Activated effector memory CD4-positive, alpha-beta T cell treated with Interleukin-2 at 50 U/mL for 16 hours (primary cell): Measurements from ENCODE around the gene SLC12A7.

Experiments used
- DNase-seq: peaks from one replicate; pipeline ENCODE4 v3.0.0-alpha.2; 2020

Gene SLC12A7

DNA sequence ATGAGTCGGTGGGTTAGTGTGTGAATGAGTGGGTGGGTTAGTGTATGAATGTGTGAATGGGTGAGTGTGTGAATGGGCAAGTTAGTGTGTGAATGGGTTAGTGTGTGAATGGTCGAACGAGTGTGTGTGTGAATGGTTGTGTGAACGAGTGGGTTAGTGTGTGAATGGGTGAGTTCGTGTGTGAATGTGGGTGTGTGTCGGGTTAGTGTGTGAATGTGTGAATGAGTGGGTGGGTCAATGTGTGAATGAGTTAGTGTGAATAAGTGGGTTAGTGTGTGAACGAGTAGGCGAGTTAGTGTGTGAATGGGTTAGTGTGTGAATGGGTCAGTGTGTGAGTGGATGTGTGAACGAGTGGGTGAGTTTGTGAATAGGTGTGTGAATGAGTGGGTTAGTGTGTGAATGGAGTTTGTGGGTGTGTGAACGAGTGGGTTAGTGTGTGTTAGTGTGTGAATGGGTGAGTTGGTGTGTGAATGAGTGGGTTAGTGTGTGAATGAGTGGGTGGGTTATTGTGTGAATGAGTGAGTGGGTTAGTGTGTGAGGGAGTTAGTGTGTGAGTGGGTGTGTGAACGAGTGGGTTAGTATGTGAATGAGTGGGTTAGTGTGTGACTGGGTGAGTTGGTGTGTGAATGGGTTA lies 64.4 kb downstream of the SLC12A7 start:
- DNase-seq: no peak

- no peak for DNase-seq
Measured at GRCh38 chr5:1045960-1046560, 65.8 kb downstream of the SLC12A7 start.

DNA sequence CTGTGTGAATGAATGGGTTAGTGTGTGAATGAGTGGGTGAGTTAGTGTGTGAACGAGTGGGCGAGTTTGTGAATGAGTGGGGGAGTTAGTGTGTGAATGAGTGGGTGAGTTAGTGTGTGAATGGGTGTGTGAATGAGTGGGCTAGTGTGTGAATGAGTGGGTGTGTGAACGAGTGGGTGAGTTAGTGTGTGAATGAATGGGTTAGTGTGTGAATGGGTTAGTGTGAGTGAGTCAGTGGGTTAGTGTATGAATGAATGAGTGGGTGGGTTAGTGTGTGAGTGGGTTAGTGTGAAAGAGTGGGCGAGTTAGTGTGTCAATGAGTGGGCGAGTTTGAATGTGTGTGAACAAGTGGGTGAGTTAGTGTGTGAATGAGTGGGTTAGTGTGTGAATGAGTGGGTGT lies 67.7 kb downstream of the SLC12A7 start:
- no peak for DNase-seq

GRCh38 chr5:1043327-1043726 lies 68.5 kb downstream of the SLC12A7 start:
- no peak for DNase-seq

GRCh38 chr5:1042626-1043025 lies 69.2 kb downstream of the SLC12A7 start:
- DNase-seq: no peak

DNA sequence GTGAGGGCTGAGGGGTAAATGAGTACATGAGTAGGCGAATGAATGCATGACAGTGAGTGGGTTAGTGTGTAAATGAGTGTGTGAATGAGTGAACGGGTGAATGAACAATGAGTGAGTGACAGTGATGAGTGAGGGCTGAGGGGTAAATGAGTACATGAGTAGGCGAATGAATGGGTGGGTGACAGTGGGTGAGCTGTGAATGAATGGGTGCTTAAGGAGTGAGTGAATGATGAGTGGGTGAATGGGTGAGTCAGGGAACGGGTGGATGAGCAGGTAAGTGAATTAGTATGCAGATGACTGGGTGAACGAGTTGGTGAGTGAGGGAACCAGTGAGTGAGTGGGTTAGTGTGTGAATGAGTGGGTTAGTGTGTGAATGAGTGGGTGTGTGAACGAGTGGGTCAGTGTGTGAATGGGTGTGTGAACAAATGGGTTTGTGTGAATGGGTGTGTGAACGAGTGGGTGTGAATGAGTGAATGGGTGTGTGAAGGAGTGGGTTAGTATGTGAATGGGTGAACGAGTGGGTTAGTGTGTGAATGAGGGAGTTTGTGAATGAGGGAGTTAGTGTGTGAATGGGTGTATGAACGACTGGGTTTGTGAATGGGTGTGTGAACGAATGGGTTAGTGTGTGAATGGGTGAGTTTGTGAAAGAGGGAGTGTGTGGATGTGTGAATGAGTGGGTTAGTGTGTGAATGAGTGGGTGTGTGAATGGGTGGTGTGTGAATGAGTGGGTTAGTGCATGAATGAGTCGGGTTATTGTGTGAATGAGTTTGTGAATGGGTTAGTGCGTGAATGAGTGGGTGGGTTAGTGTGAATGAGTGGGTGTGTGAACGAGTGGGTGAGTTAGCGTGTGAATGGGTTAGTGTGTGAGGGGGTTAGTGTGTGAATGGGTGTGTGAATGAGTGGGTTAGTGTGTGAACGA lies 70.4 kb downstream of the SLC12A7 start:
- DNase-seq: no peak

- DNase-seq: no peak
Measured at GRCh38 chr5:1040571-1040970, 71.3 kb downstream of the SLC12A7 start.

- DNase-seq: no peak
Measured at GRCh38 chr5:1039706-1040260, 72.1 kb downstream of the SLC12A7 start.

- no peak for DNase-seq
Measured at GRCh38 chr5:1039210-1039548, 72.7 kb downstream of the SLC12A7 start.

DNA sequence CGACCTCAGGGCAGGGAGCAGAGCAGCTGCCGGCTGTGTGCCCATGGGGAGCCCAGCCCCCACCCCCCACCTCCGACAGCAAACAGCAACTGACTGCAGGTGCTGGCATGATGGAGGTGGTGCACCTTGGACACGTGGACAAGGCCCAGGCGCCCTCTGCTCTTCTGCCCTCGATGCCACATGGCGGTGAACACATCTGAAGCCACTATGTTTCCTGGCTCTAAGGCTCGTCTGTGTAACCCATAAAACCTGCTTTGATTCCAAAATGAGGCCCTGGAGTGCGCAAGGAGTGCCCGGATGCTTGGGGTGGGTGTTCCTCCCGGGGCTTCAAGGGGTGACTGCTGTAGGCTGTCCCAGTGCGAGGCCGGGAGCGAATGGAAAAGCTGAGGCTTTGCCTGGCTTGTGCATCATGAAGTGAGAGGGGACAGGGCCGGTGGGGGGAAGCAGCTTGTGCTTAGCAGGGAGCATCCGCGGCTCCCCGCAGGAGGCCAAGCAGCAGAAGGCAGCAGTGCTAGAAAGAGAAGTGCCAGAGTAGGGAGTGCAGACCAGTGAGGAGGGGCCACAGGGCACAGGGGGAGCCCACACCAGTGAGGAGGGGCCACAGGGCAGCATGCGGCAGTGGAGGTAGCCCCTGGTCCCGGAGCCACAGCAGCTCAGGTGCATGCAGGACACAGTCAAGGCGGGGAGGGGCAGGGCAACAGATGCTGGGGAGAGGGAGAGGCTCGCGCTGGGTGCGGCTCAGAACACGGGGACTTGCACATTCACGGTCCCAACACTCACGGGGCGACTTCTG lies 73.2 kb downstream of the SLC12A7 start:
- DNase-seq: no peak

DNA sequence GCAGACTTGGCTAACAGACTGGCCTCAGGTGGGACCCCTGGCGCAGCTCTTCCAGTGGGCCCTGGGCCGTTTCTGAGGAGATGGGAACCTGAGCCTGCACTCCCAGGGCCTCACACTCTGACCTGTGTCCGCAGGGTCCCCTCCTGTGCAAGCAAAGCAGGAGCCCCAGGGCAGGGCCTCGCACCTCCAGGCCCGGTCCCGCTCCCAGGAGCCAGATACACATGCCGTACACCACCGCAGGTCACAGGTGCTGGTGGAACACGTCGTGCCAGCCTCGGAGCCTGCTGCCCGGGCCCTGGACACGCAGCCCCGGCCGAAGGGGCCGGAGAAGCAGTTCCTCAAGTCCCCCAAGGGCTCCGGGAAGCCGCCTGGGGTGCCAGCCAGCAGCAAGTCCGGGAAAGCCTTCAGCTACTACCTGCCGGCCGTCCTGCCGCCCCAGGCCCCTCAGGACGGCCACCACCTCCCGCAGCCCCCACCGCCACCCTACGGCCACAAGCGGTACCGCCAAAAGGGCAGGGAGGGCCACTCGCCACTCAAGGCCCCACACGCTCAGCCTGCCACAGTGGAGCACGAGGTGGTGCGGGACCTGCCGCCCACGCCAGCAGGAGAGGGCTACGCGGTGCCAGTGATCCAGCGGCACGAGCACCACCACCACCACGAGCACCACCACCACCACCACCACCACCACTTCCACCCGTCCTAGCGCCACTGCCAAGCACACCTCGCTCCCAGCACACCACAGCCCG lies 74.0 kb downstream of the SLC12A7 start:
- no peak for DNase-seq

- DNase-seq: no peak
Measured at GRCh38 chr5:1037123-1037670, 74.7 kb downstream of the SLC12A7 start.

GRCh38 chr5:1036504-1037122 lies 75.2 kb downstream of the SLC12A7 start:
- DNase-seq: no peak

- no peak for DNase-seq
Measured at GRCh38 chr5:1035421-1036405, 76.2 kb downstream of the SLC12A7 start.

DNA sequence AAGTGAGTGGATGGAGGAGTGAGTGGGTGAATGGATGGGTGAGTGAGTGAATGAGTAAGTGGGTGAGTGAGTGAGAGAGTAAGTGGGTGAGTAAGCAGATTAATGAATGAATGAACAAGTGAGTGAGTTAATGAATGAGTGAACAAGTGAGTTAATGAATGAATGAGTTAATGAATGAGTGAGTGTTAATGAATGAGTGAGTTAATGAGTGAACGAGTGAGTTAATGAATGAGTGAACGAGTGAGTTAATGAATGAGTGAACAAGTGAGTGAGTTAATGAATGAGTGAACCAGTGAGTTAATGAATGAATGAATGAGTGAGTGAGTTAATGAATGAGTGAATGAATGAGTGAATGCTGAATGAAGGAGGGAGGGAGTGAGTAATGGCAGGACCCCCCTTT lies 76.9 kb downstream of the SLC12A7 start:
- no peak for DNase-seq

GRCh38 chr5:1034421-1034905 lies 77.4 kb downstream of the SLC12A7 start:
- DNase-seq: no peak

DNA sequence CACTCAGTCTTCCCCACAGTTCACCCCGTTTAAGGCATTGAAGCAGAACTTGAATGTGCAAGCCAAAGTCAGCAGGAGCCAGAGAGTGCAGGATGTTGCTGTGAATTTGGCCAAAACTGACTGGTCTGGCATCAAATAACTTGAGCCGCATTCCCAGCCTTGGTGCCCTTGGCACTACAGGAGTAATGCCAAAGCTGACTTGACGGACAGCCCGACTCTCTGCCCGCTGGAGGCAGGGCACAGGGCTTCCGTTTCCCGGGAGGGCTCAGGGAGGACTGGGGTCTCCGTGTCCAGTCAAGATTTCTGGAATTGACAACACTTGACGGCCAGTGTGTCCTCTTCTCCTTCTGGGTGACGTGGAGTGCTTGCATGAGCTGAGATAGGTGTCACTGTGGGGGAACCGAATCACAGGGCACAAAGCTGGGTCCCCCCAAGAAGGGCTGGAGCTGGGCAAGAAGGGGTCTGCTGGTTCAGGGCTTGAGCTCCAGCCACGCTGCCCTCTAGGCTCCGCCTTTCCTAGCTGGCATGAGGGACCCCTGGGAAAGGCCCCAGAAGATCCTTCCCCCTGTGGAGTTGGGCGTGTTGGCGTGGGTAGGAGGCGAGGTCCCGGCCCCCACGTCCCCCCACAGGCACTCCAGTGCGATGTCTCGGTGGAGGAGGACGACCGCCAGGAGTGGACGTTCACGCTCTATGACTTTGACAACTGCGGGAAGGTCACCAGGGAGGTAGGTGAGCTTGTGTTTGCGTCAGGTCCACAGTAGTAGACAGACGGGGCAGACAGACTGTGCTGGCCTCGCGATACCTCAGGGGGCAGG lies 78.0 kb downstream of the SLC12A7 start:
- no peak for DNase-seq

DNA sequence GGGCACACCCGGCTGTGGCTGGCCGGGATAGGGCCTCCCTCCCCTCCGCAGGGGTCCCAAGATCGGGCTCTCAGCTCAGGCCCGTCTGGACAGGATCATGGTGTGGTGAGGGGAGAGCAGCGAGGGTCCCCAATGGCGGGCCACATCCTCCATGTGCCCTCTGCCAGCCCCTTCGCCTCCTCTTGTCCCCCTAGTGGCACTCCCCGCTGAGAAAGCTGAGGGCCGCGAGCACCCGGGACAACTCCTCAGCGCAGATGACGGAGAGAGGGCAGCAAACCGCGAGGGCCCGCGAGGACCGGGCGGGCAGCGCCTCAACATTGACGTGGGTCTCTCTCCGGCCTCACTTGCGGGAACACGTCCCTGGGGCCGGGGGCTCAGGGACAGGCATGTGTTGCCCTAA lies 78.7 kb downstream of the SLC12A7 start:
- DNase-seq: no peak

- no peak for DNase-seq
Measured at GRCh38 chr5:1032551-1033027, 79.3 kb downstream of the SLC12A7 start.
